HUES48 (cell line): Measurements from ENCODE around the gene DCPS.
"Not testable (repeated sequence)": the region's sequence is repeated elsewhere in the genome, so short reads cannot be mapped to it uniquely, and the experiment has no call there.

Source experiments
- H3K27ac ChIP-seq: one replicate; pipeline ENCODE4 v1.7.0; 2013; ENCODE audit warnings: low read depth, low read length, inconsistent platforms
- H3K27me3 ChIP-seq: 2 replicates; pipeline ENCODE4 v1.6.1; 2013; ENCODE audit warnings: mild to moderate bottlenecking, low read length; ENCODE audit not compliant: control insufficient read depth, insufficient read depth
- H3K36me3 ChIP-seq: 2 replicates; pipeline ENCODE4 v1.6.1; 2013; ENCODE audit warnings: low read length; ENCODE audit not compliant: control insufficient read depth, insufficient read depth
- H3K4me1 ChIP-seq: 2 replicates; pipeline ENCODE4 v1.6.1; 2013; ENCODE audit warnings: mild to moderate bottlenecking, low read length; ENCODE audit not compliant: control insufficient read depth, insufficient read depth
- H3K4me3 ChIP-seq: 2 replicates; pipeline ENCODE4 v1.5.1; 2013; ENCODE audit warnings: mild to moderate bottlenecking, low read depth, low read length
- H3K9ac ChIP-seq: 2 replicates; pipeline ENCODE4 v1.6.1; 2013; ENCODE audit warnings: mild to moderate bottlenecking, low read depth, low read length, moderate library complexity
- H3K9me3 ChIP-seq: 2 replicates; pipeline ENCODE4 v1.6.1; 2013; ENCODE audit warnings: low read length; ENCODE audit not compliant: control insufficient read depth, insufficient read depth

The DCPS gene

GRCh38 chr11:126303623-126304456, at the start of gene DCPS:
TSS of gene DCPS (plus strand) at chr11:126304060. CDS start at chr11:126304081, 21 bp downstream.
- peak within 1 kb of the TSS; percentile 88 for H3K9ac ChIP-seq
- no peaks in the 10 kb centered on the region for H3K9me3 ChIP-seq
- H3K27ac ChIP-seq: peak within 1 kb of the TSS; percentile 89
- H3K4me3 ChIP-seq: peak within 1 kb of the TSS; percentile 85
- peaks cover 9% of the 10 kb centered on the region; the same call in 1 of the 2 replicates for H3K4me1 ChIP-seq
- no peaks in the 10 kb centered on the region for H3K27me3 ChIP-seq
- H3K36me3 ChIP-seq: peaks cover 7% of the 10 kb centered on the region; the same call in 1 of the 2 replicates

- H3K27ac ChIP-seq: no peak overlapping the region
- H3K36me3 ChIP-seq: peaks cover 77% of the 10 kb centered on the region
- no peaks in the 10 kb centered on the region for H3K4me1 ChIP-seq
- H3K27me3 ChIP-seq: no peaks in the 10 kb centered on the region
- no peaks in the 10 kb centered on the region for H3K9me3 ChIP-seq
- H3K4me3 ChIP-seq: no peak overlapping the region
- H3K9ac ChIP-seq: no peak overlapping the region
Observed at GRCh38 chr11:126254819-126255218, 49.0 kb upstream of the DCPS start.

- not testable (repeated sequence) for H3K9ac ChIP-seq, H3K4me3 ChIP-seq, H3K9me3 ChIP-seq, H3K27ac ChIP-seq, H3K4me1 ChIP-seq, H3K27me3 ChIP-seq
- H3K36me3 ChIP-seq: peaks cover 77% of the 10 kb centered on the region
Observed at GRCh38 chr11:126255507-126255906, 48.4 kb upstream of the DCPS start.

- no peak overlapping the region for H3K9ac ChIP-seq
- no peaks in the 10 kb centered on the region for H3K27me3 ChIP-seq
- H3K4me3 ChIP-seq: no peak overlapping the region
- H3K27ac ChIP-seq: no peak overlapping the region
- no peaks in the 10 kb centered on the region for H3K4me1 ChIP-seq
- H3K36me3 ChIP-seq: peaks cover 77% of the 10 kb centered on the region
- no peaks in the 10 kb centered on the region for H3K9me3 ChIP-seq
Observed at GRCh38 chr11:126256216-126256615, 47.6 kb upstream of the DCPS start.

- Histone ChIP-seq H3K9me3 (no peaks in the 10 kb centered on the region), H3K27ac (no peak overlapping the region), H3K27me3 (no peaks in the 10 kb centered on the region), H3K9ac (no peak overlapping the region), H3K4me1 (no peaks in the 10 kb centered on the region), H3K4me3 (no peak overlapping the region), H3K36me3 (peaks cover 82% of the 10 kb centered on the region)
Observed at GRCh38 chr11:126257144-126257543, 46.7 kb upstream of the DCPS start.

- H3K9ac ChIP-seq: no peak overlapping the region
- no peak overlapping the region for H3K27ac ChIP-seq
- peaks cover 82% of the 10 kb centered on the region for H3K36me3 ChIP-seq
- H3K4me3 ChIP-seq: no peak overlapping the region
- no peaks in the 10 kb centered on the region for H3K4me1 ChIP-seq
- H3K27me3 ChIP-seq: no peaks in the 10 kb centered on the region
- H3K9me3 ChIP-seq: no peaks in the 10 kb centered on the region
Observed at GRCh38 chr11:126257764-126258163, 46.1 kb upstream of the DCPS start.

- Histone ChIP-seq H3K27ac (no peak overlapping the region), H3K9ac (no peak overlapping the region), H3K4me3 (no peak overlapping the region), H3K27me3 (no peaks in the 10 kb centered on the region), H3K9me3 (no peaks in the 10 kb centered on the region), H3K4me1 (no peaks in the 10 kb centered on the region), H3K36me3 (peaks cover 87% of the 10 kb centered on the region)
Observed at GRCh38 chr11:126262216-126262615, 41.6 kb upstream of the DCPS start.

- no peak overlapping the region for H3K27ac ChIP-seq
- no peaks in the 10 kb centered on the region for H3K27me3 ChIP-seq
- peaks cover 3% of the 10 kb centered on the region; the same call in 1 of the 2 replicates for H3K4me1 ChIP-seq
- peaks cover 81% of the 10 kb centered on the region for H3K36me3 ChIP-seq
- no peak overlapping the region for H3K9ac ChIP-seq
- H3K4me3 ChIP-seq: no peak overlapping the region
- no peaks in the 10 kb centered on the region for H3K9me3 ChIP-seq
Observed at GRCh38 chr11:126263489-126263888, 40.4 kb upstream of the DCPS start.

GRCh38 chr11:126265811-126266210, 38.0 kb upstream of the DCPS start:
- Histone ChIP-seq H3K4me3 (no peak overlapping the region), H3K27me3 (no peaks in the 10 kb centered on the region), H3K36me3 (peaks cover 69% of the 10 kb centered on the region), H3K9me3 (no peaks in the 10 kb centered on the region), H3K4me1 (peaks cover 3% of the 10 kb centered on the region; the same call in 1 of the 2 replicates), H3K9ac (no peak overlapping the region), H3K27ac (no peak overlapping the region)

GRCh38 chr11:126267650-126268049, 36.2 kb upstream of the DCPS start:
- Histone ChIP-seq H3K27me3 (no peaks in the 10 kb centered on the region), H3K36me3 (peaks cover 61% of the 10 kb centered on the region)

GRCh38 chr11:126268361-126268707, 35.5 kb upstream of the DCPS start:
- Histone ChIP-seq H3K27me3 (no peaks in the 10 kb centered on the region), H3K4me3 (peak overlapping the region; percentile 96), H3K9me3 (no peaks in the 10 kb centered on the region), H3K4me1 (peaks cover 3% of the 10 kb centered on the region; the same call in 1 of the 2 replicates), H3K36me3 (peaks cover 61% of the 10 kb centered on the region), H3K27ac (peak overlapping the region; percentile 97), H3K9ac (peak overlapping the region; percentile 97)

More at GRCh38 chr11:126267650-126268049, 36.2 kb upstream of the DCPS start:
- Histone ChIP-seq H3K27ac (peak overlapping the region; percentile 97), H3K9me3 (no peaks in the 10 kb centered on the region), H3K4me1 (peaks cover 3% of the 10 kb centered on the region; the same call in 1 of the 2 replicates), H3K9ac (peak overlapping the region; percentile 97), H3K4me3 (peak overlapping the region; percentile 96)
